ENCODE data around the gene ST6GALNAC1.

The ST6GALNAC1 gene, protein sequence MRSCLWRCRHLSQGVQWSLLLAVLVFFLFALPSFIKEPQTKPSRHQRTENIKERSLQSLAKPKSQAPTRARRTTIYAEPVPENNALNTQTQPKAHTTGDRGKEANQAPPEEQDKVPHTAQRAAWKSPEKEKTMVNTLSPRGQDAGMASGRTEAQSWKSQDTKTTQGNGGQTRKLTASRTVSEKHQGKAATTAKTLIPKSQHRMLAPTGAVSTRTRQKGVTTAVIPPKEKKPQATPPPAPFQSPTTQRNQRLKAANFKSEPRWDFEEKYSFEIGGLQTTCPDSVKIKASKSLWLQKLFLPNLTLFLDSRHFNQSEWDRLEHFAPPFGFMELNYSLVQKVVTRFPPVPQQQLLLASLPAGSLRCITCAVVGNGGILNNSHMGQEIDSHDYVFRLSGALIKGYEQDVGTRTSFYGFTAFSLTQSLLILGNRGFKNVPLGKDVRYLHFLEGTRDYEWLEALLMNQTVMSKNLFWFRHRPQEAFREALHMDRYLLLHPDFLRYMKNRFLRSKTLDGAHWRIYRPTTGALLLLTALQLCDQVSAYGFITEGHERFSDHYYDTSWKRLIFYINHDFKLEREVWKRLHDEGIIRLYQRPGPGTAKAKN

GRCh38 chr17:76643553-76644148 is at the start of gene ST6GALNAC1:
ST6GALNAC1 (minus strand) TSS chr17:76643757; CDS start chr17:76643638, 119 bp downstream.
- DNase-seq (ENCODE audit: low read depth) = no peak
- TF ChIP-seq CTCF (conservative IDR thresholded peaks at IDR 0.05; ENCODE audit: low read length) = no peak
- no peak within 1 kb of the TSS for H3K4me3 ChIP-seq (ENCODE audit: low read length)

- TF ChIP-seq CTCF (conservative IDR thresholded peaks at IDR 0.05; ENCODE audit: low read length) = no peak
- H3K4me3 ChIP-seq (ENCODE audit: low read length) = no peak overlapping the region
- no peak for DNase-seq (ENCODE audit: low read depth)
Observed at GRCh38 chr17:76691379-76692191, 48.0 kb upstream of the ST6GALNAC1 start.

DNA sequence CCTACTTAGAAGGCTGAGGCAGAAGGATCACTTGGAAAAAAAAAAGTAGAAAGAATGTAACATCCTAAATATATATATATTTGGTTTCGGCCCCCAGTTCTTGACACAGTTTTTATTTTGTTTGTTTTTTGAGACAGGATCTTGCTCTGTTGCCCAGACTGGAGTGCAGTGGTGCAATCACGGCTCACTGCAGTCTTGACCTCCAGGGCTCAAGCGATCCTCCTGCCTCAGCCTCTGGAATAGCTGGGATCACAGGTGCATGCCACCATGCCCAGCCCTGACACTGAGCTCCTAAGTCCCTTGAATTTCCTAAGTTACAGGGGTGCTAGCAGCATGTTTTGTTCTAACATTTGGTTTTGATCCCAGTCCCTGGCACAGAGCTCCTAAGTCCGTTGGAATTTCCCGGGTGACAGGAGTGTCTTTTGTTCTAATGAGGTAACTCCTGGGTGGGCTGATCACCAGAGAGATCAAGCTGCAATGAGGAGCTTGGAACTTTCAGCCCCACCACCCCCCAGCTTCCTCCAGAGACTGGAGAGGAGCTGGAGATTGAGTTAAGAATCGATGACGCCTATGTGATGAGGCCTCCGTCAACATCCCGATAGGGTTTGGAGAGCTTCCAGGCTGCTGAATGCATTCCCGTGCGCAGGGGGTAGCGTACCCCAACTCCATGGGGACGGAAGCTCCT is 47.2 kb upstream of the ST6GALNAC1 start:
- H3K4me3 ChIP-seq (ENCODE audit: low read length) = no peak overlapping the region
- DNase-seq (ENCODE audit: low read depth) = no peak
- no peak for TF ChIP-seq CTCF (conservative IDR thresholded peaks at IDR 0.05; ENCODE audit: low read length)

- TF ChIP-seq CTCF (conservative IDR thresholded peaks at IDR 0.05; ENCODE audit: low read length) = no peak
- no peak for DNase-seq (ENCODE audit: low read depth)
- H3K4me3 ChIP-seq (ENCODE audit: low read length) = no peak overlapping the region
Observed at GRCh38 chr17:76689859-76690258, 46.3 kb upstream of the ST6GALNAC1 start.

DNA sequence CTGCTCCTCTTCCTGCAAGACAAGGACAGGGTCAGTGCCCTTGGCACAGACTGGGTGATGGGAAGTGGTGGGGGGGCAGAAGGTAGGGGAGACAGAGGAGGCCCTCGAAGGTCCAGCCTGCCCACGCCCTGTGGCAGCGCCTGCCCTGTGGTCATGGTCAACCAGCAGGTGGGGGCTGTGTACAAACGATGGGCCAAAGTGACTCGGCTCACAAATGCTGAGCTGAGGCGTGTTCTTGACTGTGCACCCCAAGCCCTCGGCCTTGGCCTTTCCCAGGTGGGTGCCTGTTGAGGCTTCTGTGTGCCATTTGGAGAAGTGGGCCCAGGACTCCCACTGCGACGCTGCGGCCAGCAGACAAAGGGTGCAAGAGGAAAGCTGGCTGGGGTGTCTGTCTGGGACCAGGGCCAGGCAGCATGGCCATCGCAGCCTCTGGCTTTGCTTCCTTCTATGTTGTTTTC is 44.6 kb upstream of the ST6GALNAC1 start:
- no peak for TF ChIP-seq CTCF (conservative IDR thresholded peaks at IDR 0.05; ENCODE audit: low read length)
- no peak overlapping the region for H3K4me3 ChIP-seq (ENCODE audit: low read length)
- no peak for DNase-seq (ENCODE audit: low read depth)

Data from AG10803 (cell line).